Measurements from ENCODE around the gene SMYD3.

Gene SMYD3

GRCh38 chr1:246269466-246269865 is 237.6 kb downstream of the SMYD3 start:
- H3K9me3 ChIP-seq (replicated peaks in 1 of 11): no peaks in the 10 kb centered on the region
- no peaks in the 10 kb centered on the region for H3K4me1 ChIP-seq
- no peak overlapping the region for H3K9ac ChIP-seq
- no peak for TF ChIP-seq Cebpa-rat (IDR thresholded peaks at IDR 0.05)
- no peaks in the 10 kb centered on the region for H3K27me3 ChIP-seq
- no peak overlapping the region for H3K4me2 ChIP-seq
- H4K20me1 ChIP-seq: no peaks in the 10 kb centered on the region
- H3K27ac ChIP-seq: no peak overlapping the region
- no peaks in the 10 kb centered on the region; a peak in 1 of 22 replicates for H3K36me3 ChIP-seq
- no peak overlapping the region for H3K4me3 ChIP-seq

DNA sequence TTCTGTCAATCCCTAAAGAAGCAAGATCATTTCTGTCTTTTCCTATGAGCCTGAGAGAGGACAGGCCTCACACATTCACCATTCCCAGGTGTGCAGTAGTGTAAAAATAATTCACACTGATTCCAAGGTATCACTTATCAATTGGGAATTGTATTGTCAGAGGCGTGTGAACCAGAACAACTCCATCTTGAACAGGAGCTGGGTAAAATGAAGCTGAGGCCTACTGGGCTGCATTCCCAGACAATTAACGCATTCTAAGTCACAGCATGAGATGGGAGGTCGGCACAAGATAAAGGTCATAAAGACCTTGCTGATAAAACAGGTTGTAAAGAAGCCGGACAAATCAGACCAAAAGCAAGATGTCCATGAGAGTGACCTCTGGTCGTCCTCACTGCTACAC is 239.2 kb downstream of the SMYD3 start:
- H3K9ac ChIP-seq: no peak overlapping the region
- TF ChIP-seq Cebpa-rat (IDR thresholded peaks at IDR 0.05): no peak

GRCh38 chr1:246267426-246267825 is 239.7 kb downstream of the SMYD3 start:
- Histone ChIP-seq H3K36me3 (no peaks in the 10 kb centered on the region), H3K27me3 (no peaks in the 10 kb centered on the region)

More for the DNA sequence above, 239.2 kb downstream of the SMYD3 start:
- Histone ChIP-seq H3K9me3 (replicated peaks in 1 of 11) (no peaks in the 10 kb centered on the region), H3K4me2 (no peak overlapping the region), H3K36me3 (no peaks in the 10 kb centered on the region), H3K4me1 (no peaks in the 10 kb centered on the region), H3K4me3 (no peak overlapping the region), H4K20me1 (no peaks in the 10 kb centered on the region), H3K27me3 (no peaks in the 10 kb centered on the region), H3K27ac (no peak overlapping the region)

DNA sequence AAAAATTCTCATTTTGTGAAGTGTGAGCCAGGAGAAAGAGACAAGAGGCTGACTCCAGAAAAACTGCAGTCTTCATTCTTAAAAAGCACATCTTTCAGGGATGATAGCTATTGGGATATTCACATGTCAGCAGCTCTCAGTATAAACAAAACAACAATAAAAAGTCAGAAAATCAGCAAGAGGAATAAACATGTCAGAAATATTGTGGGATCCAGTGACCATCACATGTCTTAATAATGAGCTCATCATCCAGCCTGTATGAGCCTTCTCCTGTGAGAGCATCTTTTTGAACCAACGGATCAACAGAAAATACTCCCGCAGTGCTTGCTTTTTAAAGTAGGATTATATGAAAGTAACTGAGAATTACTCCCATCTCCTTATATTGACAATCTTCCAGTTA is 241.6 kb downstream of the SMYD3 start:
- no peak for TF ChIP-seq Cebpa-rat (IDR thresholded peaks at IDR 0.05)
- Histone ChIP-seq H3K27ac (no peak overlapping the region), H3K27me3 (no peaks in the 10 kb centered on the region), H3K4me1 (no peaks in the 10 kb centered on the region), H3K9me3 (replicated peaks in 1 of 11) (peaks cover 6 to 14% (median 8%) of the 10 kb centered on the region in 11 experiments), H3K4me3 (no peak overlapping the region), H3K36me3 (peaks cover 0 to 7% (median 0%) of the 10 kb centered on the region in 11 experiments; a peak in 5 of 22 replicates), H4K20me1 (no peaks in the 10 kb centered on the region), H3K4me2 (no peak overlapping the region), H3K9ac (no peak overlapping the region)

More at GRCh38 chr1:246267426-246267825, 239.7 kb downstream of the SMYD3 start:
- no peak for TF ChIP-seq Cebpa-rat (IDR thresholded peaks at IDR 0.05)
- H3K4me2 ChIP-seq: no peak overlapping the region
- no peak overlapping the region for H3K9ac ChIP-seq
- H3K4me1 ChIP-seq: no peaks in the 10 kb centered on the region
- H4K20me1 ChIP-seq: no peaks in the 10 kb centered on the region
- H3K27ac ChIP-seq: no peak overlapping the region
- no peak overlapping the region for H3K4me3 ChIP-seq
- H3K9me3 ChIP-seq (replicated peaks in 1 of 11): no peaks in the 10 kb centered on the region

DNA sequence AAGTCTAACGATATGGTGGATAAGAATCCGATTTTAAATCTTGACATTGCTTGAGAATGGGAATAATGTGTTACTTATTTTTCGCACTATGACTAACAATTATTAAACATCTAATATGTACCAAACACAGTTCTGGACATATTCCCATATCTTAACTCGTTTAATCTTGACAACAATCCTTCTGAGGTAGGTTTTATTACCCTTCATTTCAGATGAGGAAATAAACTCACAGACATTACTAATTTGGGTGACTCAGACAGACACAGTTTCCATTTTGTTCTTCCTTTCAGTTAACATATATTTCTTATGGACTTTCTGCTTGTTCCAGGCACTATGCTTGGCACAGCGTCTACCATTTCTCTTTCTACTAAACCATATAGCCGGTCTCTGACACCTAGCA is 244.8 kb downstream of the SMYD3 start:
- Histone ChIP-seq H3K36me3 (peaks cover 0 to 28% (median 15%) of the 10 kb centered on the region in 11 experiments; a peak in 14 of 22 replicates), H3K4me3 (no peak overlapping the region), H3K27ac (no peak overlapping the region), H3K9ac (no peak overlapping the region), H3K4me1 (no peaks in the 10 kb centered on the region), H3K27me3 (no peaks in the 10 kb centered on the region), H4K20me1 (no peaks in the 10 kb centered on the region), H3K9me3 (replicated peaks in 1 of 11) (peaks cover 36 to 44% (median 38%) of the 10 kb centered on the region in 11 experiments), H3K4me2 (no peak overlapping the region)
- TF ChIP-seq Cebpa-rat (IDR thresholded peaks at IDR 0.05): no peak

GRCh38 chr1:246261639-246262038 is 245.4 kb downstream of the SMYD3 start:
- H3K27ac ChIP-seq: no peak overlapping the region
- no peak overlapping the region for H3K4me2 ChIP-seq
- H3K4me3 ChIP-seq: no peak overlapping the region
- H3K9ac ChIP-seq: no peak overlapping the region
- no peak for TF ChIP-seq Cebpa-rat (IDR thresholded peaks at IDR 0.05)
- H3K4me1 ChIP-seq: no peaks in the 10 kb centered on the region
- peaks cover 36 to 44% (median 40%) of the 10 kb centered on the region in 11 experiments for H3K9me3 ChIP-seq (replicated peaks in 1 of 11)
- H3K36me3 ChIP-seq: peaks cover 0 to 28% (median 15%) of the 10 kb centered on the region in 11 experiments; a peak in 14 of 22 replicates
- no peaks in the 10 kb centered on the region for H4K20me1 ChIP-seq
- H3K27me3 ChIP-seq: no peaks in the 10 kb centered on the region

DNA sequence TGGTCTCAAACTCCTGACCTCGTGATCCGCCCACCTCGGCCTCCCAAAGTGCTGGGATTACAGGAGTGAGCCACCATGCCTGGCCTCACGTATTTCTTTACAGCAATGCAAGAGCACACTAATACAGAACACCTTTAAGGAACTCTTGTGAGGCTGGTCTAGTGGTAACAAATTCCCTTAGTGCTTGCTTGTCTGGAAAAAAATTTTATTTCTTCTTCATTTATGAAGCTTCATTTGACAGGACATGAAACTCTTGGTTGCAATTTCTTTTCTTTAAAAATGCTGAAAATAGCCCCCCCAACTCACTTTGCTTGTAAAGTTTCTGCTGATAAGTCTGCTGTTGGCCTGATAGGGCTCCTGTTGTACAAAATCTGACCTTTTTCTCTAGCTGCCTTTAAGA is 248.8 kb downstream of the SMYD3 start:
- H3K9me3 ChIP-seq (replicated peaks in 1 of 11): peaks cover 36 to 44% (median 40%) of the 10 kb centered on the region in 11 experiments
- H4K20me1 ChIP-seq: no peaks in the 10 kb centered on the region
- no peak overlapping the region for H3K27ac ChIP-seq
- H3K4me1 ChIP-seq: no peaks in the 10 kb centered on the region
- no peaks in the 10 kb centered on the region for H3K27me3 ChIP-seq
- peaks cover 0 to 28% (median 15%) of the 10 kb centered on the region in 11 experiments; a peak in 14 of 22 replicates for H3K36me3 ChIP-seq
- TF ChIP-seq Cebpa-rat (IDR thresholded peaks at IDR 0.05): no peak
- no peak overlapping the region for H3K4me3 ChIP-seq
- no peak overlapping the region for H3K9ac ChIP-seq
- no peak overlapping the region for H3K4me2 ChIP-seq

GRCh38 chr1:246255773-246256172 is 251.3 kb downstream of the SMYD3 start:
- Histone ChIP-seq H3K9me3 (replicated peaks in 1 of 11) (peaks cover 31 to 36% (median 33%) of the 10 kb centered on the region in 11 experiments), H3K9ac (no peak overlapping the region), H4K20me1 (no peaks in the 10 kb centered on the region), H3K4me2 (no peak overlapping the region), H3K4me3 (no peak overlapping the region), H3K36me3 (peaks cover 0 to 24% (median 15%) of the 10 kb centered on the region in 11 experiments; a peak in 14 of 22 replicates), H3K27me3 (no peaks in the 10 kb centered on the region), H3K4me1 (no peaks in the 10 kb centered on the region), H3K27ac (no peak overlapping the region)
- no peak for TF ChIP-seq Cebpa-rat (IDR thresholded peaks at IDR 0.05)

GRCh38 chr1:246254854-246255253 is 252.2 kb downstream of the SMYD3 start:
- no peaks in the 10 kb centered on the region for H4K20me1 ChIP-seq
- no peak overlapping the region for H3K4me2 ChIP-seq
- no peak overlapping the region for H3K27ac ChIP-seq
- H3K27me3 ChIP-seq: no peaks in the 10 kb centered on the region
- peaks cover 0 to 15% (median 9%) of the 10 kb centered on the region in 11 experiments; a peak in 14 of 22 replicates for H3K36me3 ChIP-seq
- H3K9me3 ChIP-seq (replicated peaks in 1 of 11): peaks cover 22 to 27% (median 24%) of the 10 kb centered on the region in 11 experiments
- TF ChIP-seq Cebpa-rat (IDR thresholded peaks at IDR 0.05): no peak
- no peaks in the 10 kb centered on the region for H3K4me1 ChIP-seq
- no peak overlapping the region for H3K9ac ChIP-seq
- H3K4me3 ChIP-seq: no peak overlapping the region

GRCh38 chr1:246246430-246246829 is 260.6 kb downstream of the SMYD3 start:
- Histone ChIP-seq H3K27me3 (no peaks in the 10 kb centered on the region), H3K36me3 (no peaks in the 10 kb centered on the region), H3K4me1 (no peaks in the 10 kb centered on the region), H3K4me2 (no peak overlapping the region), H3K9me3 (replicated peaks in 1 of 11) (peaks cover 0 to 6% (median 0%) of the 10 kb centered on the region in 11 experiments; a peak in 1 of 22 replicates), H3K4me3 (no peak overlapping the region), H4K20me1 (no peaks in the 10 kb centered on the region), H3K9ac (no peak overlapping the region), H3K27ac (no peak overlapping the region)
- TF ChIP-seq Cebpa-rat (IDR thresholded peaks at IDR 0.05): no peak

Measured in BLaER1 treated with 17β-estradiol and CSF1 and Interleukin-3, amounts not matched to agents 10 nM and 100 nM (cell line).